MM.1S (cell line): Measurements from ENCODE around the gene CXCR4.

Experiments
- DNase-seq: peaks from one replicate; pipeline ENCODE4 v3.0.0-alpha.2; 2015
- H2AFZ ChIP-seq: fragments of 300-600 bp; sonication (generic); 2 replicates; pipeline ENCODE4 v1.6.0; 2016; ENCODE audit warnings: antibody characterized with exemption, low read length
- H3F3A ChIP-seq: fragments of 300-600 bp; sonication (generic); 2 replicates; pipeline ENCODE4 v1.6.1; 2016; ENCODE audit warnings: mild to moderate bottlenecking, antibody characterized with exemption, low read length, moderate library complexity, mixed read lengths; ENCODE audit not compliant: insufficient read depth
- H3K27ac ChIP-seq: fragments of 300-600 bp; sonication (generic); 2 replicates; pipeline ENCODE4 v1.5.1; 2016; ENCODE audit warnings: mild to moderate bottlenecking, low read length
- H3K27me3 ChIP-seq: fragments of 300-600 bp; sonication (generic); replicated peaks from 2 replicates; pipeline ENCODE4 v1.6.0; 2016; ENCODE audit warnings: low read length; ENCODE audit not compliant: insufficient read depth
- H3K36me3 ChIP-seq: fragments of 300-600 bp; sonication (generic); replicated peaks from 2 replicates; pipeline ENCODE4 v1.6.1; 2016; ENCODE audit warnings: mild to moderate bottlenecking, low read length, mixed read lengths; ENCODE audit not compliant: insufficient read depth
- H3K4me1 ChIP-seq: fragments of 300-600 bp; sonication (generic); 2 replicates; pipeline ENCODE4 v1.6.1; 2016; ENCODE audit warnings: low read length, mixed read lengths
- H3K4me2 ChIP-seq: fragments of 300-600 bp; sonication (generic); 2 replicates; pipeline ENCODE4 v1.6.0; 2016; ENCODE audit warnings: low read depth, low read length
- H3K4me3 ChIP-seq: fragments of 300-600 bp; sonication (generic); 2 replicates; pipeline ENCODE4 v1.5.1; 2016; ENCODE audit warnings: low read length, mixed read lengths
- H3K79me2 ChIP-seq: fragments of 300-600 bp; sonication (generic); 2 replicates; pipeline ENCODE4 v1.6.1; 2016; ENCODE audit warnings: mixed run types, low read length, mixed read lengths
- H3K9ac ChIP-seq: fragments of 300-600 bp; sonication (generic); 2 replicates; pipeline ENCODE4 v1.6.1; 2016; ENCODE audit warnings: low read length, mixed read lengths
- H3K9me2 ChIP-seq: fragments of 300-600 bp; sonication (generic); replicated peaks from 2 replicates; pipeline ENCODE4 v1.6.1; 2016; ENCODE audit warnings: mild to moderate bottlenecking, low read length, mixed read lengths; ENCODE audit not compliant: insufficient read depth
- H3K9me3 ChIP-seq: fragments of 300-600 bp; sonication (generic); replicated peaks from 2 replicates; pipeline ENCODE4 v1.6.1; 2016; ENCODE audit warnings: mild to moderate bottlenecking, low read length, mixed read lengths; ENCODE audit not compliant: insufficient read depth
- H4K20me1 ChIP-seq: fragments of 300-600 bp; sonication (generic); 2 replicates; pipeline ENCODE4 v1.6.1; 2016; ENCODE audit warnings: mild to moderate bottlenecking, low read length, moderate library complexity, mixed read lengths; ENCODE audit not compliant: insufficient read depth
- CTCF ChIP-seq: fragments of 300-600 bp; sonication (generic); IDR thresholded peaks from 2 replicates; pipeline ENCODE4 v1.5.1; 2016; ENCODE audit warnings: antibody characterized with exemption, low read length, mixed read lengths
- EZH2 ChIP-seq: fragments of 300-600 bp; sonication (generic); optimal IDR thresholded peaks from 2 replicates; pipeline ENCODE3; 2017; ENCODE audit warnings: low read depth, mild to moderate bottlenecking, antibody characterized with exemption, low read length, mixed read lengths
- EZH2phosphoT487 ChIP-seq: fragments of 300-600 bp; sonication (generic); IDR thresholded peaks from 2 replicates; pipeline ENCODE4 v1.6.1; 2018; ENCODE audit warnings: antibody characterized with exemption, low read length

CXCR4 gene

GRCh38 chr2:136085453-136086209 is 32.3 kb downstream of the CXCR4 start:
- Histone ChIP-seq H3K9ac (no peak overlapping the region), H2AFZ (no peak overlapping the region), H3K79me2 (no peaks in the 10 kb centered on the region)

GRCh38 chr2:136081582-136082210 is 36.3 kb downstream of the CXCR4 start:
- Histone ChIP-seq H3K79me2 (no peaks in the 10 kb centered on the region), H3F3A (no peaks in the 10 kb centered on the region), H3K4me2 (no peak overlapping the region), H3K4me3 (no peak overlapping the region), H3K27ac (no peak overlapping the region), H3K36me3 (no peaks in the 10 kb centered on the region), H3K9me2 (no peaks in the 10 kb centered on the region), H2AFZ (no peak overlapping the region), H3K4me1 (no peaks in the 10 kb centered on the region), H3K27me3 (no peaks in the 10 kb centered on the region), H4K20me1 (no peaks in the 10 kb centered on the region), H3K9ac (no peak overlapping the region), H3K9me3 (no peaks in the 10 kb centered on the region)
- TF ChIP-seq EZH2phosphoT487: no peak
- TF ChIP-seq EZH2: no peak
- no peak for TF ChIP-seq CTCF
- DNase-seq: no peak

More at GRCh38 chr2:136085453-136086209, 32.3 kb downstream of the CXCR4 start:
- Histone ChIP-seq H3K36me3 (no peaks in the 10 kb centered on the region), H4K20me1 (no peaks in the 10 kb centered on the region), H3K4me3 (no peak overlapping the region), H3K4me2 (no peak overlapping the region), H3K9me3 (no peaks in the 10 kb centered on the region), H3K9me2 (no peaks in the 10 kb centered on the region), H3K4me1 (no peaks in the 10 kb centered on the region), H3K27me3 (no peaks in the 10 kb centered on the region), H3F3A (no peaks in the 10 kb centered on the region), H3K27ac (no peak overlapping the region)
- no peak for DNase-seq
- TF ChIP-seq CTCF: no peak
- TF ChIP-seq EZH2phosphoT487: no peak
- TF ChIP-seq EZH2: no peak

DNA sequence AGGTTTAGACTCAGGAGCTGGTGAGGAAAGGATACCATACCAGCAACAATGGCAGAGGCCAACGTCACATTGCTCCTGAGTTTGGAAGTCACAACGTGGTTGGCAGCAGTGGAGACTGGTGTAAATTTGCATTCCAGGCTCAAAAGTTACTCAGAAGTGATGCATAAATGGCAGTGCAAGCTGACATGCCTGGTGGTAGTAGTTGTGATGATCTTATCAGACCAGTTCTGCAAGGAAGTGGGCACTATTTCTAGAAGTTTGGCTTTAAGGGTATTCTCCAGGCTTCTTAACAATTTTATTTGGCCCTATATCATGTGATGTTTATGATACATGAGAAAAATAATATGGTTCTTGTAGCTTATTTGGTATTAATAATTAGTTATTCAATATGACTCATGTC is 37.8 kb downstream of the CXCR4 start:
- H3K27me3 ChIP-seq: no peaks in the 10 kb centered on the region
- H3K4me2 ChIP-seq: no peak overlapping the region
- no peak for TF ChIP-seq CTCF
- no peak for TF ChIP-seq EZH2
- TF ChIP-seq EZH2phosphoT487: no peak
- no peak overlapping the region for H3K4me3 ChIP-seq
- H3K9me3 ChIP-seq: no peaks in the 10 kb centered on the region
- H3K79me2 ChIP-seq: no peaks in the 10 kb centered on the region
- DNase-seq: no peak
- no peaks in the 10 kb centered on the region for H3K4me1 ChIP-seq
- no peaks in the 10 kb centered on the region for H3F3A ChIP-seq
- no peak overlapping the region for H3K9ac ChIP-seq
- no peaks in the 10 kb centered on the region for H4K20me1 ChIP-seq
- no peak overlapping the region for H2AFZ ChIP-seq
- no peaks in the 10 kb centered on the region for H3K36me3 ChIP-seq
- H3K9me2 ChIP-seq: no peaks in the 10 kb centered on the region
- no peak overlapping the region for H3K27ac ChIP-seq
